ENCODE measurements around the gene STN1.

GRCh38 chr10:103916254-103916653 lies 1.7 kb downstream of the STN1 start:
- TF ChIP-seq EZH2 (IDR thresholded peaks at IDR 0.05), result no peak
- no peak for TF ChIP-seq POLR2AphosphoS5 (IDR thresholded peaks at IDR 0.05; ENCODE audit: borderline replicate concordance, low read depth, low read length)
- TF ChIP-seq FOXP2 (optimal IDR thresholded peaks at IDR 0.05; ENCODE audit: control extremely low read depth, extremely low read length, insufficient read depth), result no peak
